ENCODE results near the gene AKR1E2.

Gene AKR1E2

DNA sequence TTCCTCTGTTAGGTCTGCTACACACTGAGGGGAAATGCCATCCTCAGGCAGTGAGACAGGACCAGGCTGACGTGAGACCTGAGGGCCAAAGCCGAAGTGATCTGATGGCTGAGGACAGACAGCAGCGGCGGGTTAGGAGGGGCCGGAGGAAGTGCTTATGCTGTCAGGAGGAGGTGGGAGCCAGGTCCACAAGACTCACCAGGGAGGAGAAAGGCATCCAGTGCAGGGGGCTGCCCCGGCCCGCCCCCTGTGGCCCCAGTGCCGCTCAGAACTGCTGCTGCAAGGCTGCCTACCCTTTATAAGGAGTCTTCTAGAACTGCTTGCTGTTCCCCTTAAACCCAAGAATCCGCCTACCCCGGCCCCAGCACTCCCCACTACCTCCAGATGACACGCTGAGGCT lies 19.8 kb downstream of the AKR1E2 start:
- DNase-seq (ENCODE audit: low spot score): no peak

- DNase-seq (ENCODE audit: low spot score): no peak
Observed at GRCh38 chr10:4846775-4847174, 20.8 kb downstream of the AKR1E2 start.

- no peak for DNase-seq (ENCODE audit: low spot score)
Observed at GRCh38 chr10:4847561-4848355, 21.8 kb downstream of the AKR1E2 start.

- no peak for DNase-seq (ENCODE audit: low spot score)
Observed at GRCh38 chr10:4848356-4849041, 22.5 kb downstream of the AKR1E2 start.

DNA sequence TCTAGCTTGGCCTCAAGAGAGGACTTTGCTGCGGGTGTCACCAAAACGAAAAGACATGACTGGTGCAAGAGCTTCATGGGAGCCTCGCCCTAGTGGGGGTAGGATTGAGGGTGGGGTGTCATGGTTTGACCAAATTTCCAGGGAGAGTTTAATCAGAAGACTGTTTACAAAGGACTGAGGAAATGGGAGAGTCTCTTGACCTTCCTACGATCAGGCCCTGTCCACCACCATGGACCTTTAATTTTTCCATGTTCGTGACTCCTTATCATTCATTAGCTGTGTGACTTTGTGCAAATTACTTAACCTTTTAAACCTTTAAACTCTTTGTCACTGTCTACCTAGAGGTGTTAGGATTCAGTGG lies 23.0 kb downstream of the AKR1E2 start:
- no peak for DNase-seq (ENCODE audit: low spot score)

- peak; percentile 83 for DNase-seq (ENCODE audit: low spot score)
Observed at GRCh38 chr10:4849555-4850242, 23.7 kb downstream of the AKR1E2 start.

DNA sequence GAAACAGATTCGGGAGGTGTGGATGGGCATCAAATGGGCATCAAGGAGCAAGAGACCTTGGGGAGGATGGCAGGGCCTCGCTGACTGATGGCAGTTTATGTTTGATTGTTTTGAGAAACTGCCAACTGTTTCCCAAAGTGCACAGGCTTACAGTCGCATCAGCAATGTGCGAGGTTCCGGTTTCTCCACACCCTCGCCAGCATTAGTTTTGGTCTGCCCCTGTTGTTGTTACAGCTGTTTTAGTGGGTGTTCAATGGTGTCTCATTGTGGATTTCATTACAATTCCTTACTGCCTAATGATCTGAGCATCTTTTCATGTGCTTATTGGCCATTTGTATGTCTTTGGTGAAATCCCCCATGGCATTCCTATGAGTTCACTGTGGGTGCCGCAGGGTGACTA lies 24.4 kb downstream of the AKR1E2 start:
- DNase-seq (ENCODE audit: low spot score): no peak

DNA sequence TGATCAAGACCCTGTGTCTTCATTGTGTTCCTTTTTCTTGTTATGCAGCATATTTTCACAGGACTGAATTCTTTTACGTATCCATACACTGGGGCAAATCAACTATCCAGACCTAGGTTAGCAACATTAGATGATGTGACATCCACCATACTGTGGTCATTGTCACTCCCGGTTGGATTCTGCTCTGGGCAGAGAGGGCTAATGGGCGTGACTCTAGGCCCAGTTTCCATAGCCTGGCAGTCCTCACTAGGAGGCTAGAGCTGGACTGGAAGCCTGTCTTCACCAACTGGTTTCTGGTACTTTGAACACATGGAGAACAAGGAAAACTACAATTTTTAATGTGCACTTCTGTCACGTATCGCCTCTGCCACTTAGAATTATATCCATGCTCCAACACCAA lies 25.2 kb downstream of the AKR1E2 start:
- DNase-seq (ENCODE audit: low spot score): no peak

DNA sequence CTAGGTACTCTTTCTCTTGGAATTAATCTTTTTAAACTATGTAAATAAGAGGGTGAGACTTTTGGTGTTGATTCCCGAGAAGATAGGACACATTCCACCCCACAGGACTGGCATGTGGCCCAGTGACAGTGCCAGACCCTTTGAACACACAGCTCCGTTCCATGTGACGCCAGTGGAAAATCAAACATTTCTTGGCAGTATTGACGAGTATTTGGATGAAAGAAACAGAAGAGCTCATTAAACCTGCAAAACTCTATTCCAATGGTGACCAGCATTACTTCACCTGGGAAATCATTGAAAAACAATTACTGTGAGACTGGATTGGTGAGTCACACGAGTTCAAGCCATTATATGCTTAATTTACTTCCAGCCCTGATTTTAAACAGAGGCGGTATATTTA lies 25.8 kb downstream of the AKR1E2 start:
- DNase-seq (ENCODE audit: low spot score): peak; percentile 4

DNA sequence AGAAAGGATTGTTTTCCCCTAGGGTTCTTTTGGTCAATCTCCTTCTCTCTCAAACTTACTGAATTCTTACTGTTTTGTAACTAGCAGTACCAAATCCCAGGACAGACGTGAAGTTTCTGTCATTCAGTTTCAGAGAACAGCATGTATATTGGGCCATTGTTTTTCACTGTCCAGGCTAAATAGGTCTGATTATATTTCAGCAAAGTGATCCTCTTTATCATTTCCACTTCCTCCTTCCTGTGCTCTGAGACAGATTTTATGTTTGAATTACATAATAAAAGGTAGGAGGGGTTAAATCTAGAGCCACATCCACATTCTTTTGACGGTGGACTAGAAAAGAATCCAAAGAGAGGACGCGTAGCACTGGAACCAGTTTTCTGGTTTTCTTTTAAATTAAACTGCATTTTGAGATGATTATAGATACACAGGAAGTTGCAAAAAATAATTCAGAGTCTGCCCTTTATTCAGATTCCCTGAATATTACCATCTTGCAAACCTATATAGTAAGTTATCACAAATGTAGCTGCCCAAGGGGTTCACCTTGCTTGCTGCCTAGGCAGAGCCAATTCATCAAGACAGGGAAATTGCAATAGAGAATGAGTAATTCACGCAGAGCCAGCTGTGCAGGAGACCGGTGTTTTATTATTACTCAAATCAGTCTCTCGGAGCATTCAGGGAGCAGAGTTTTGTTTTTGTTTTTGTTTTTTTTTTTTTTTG lies 40.1 kb downstream of the AKR1E2 start:
- no peak for DNase-seq (ENCODE audit: low spot score)

GRCh38 chr10:4867109-4867519 lies 41.1 kb downstream of the AKR1E2 start:
- DNase-seq (ENCODE audit: low spot score): no peak

- no peak for DNase-seq (ENCODE audit: low spot score)
Observed at GRCh38 chr10:4867520-4868356, 41.7 kb downstream of the AKR1E2 start.

GRCh38 chr10:4868357-4868657 lies 42.3 kb downstream of the AKR1E2 start:
- DNase-seq (ENCODE audit: low spot score): no peak

DNA sequence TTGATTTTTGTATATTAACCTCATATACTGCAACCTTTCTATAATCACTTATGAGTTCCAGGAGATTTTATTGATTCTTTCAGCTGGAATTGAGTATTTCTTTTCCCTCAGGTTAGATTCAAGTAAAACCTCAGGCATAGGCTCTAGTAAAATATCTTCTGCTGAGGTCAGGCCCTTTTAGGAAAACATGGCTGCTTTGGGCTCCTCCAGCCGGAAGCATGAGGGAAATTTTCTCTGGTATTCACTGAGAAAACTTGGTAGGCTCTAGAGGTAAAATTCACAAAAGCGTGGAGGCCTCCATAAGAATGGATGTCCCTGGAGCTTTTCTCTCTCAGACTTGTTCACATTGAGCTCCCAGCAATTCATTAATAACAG lies 56.7 kb downstream of the AKR1E2 start:
- no peak for DNase-seq (ENCODE audit: low spot score)

- no peak for DNase-seq (ENCODE audit: low spot score)
Observed at GRCh38 chr10:4883079-4883739, 57.2 kb downstream of the AKR1E2 start.

- DNase-seq (ENCODE audit: low spot score): no peak
Observed at GRCh38 chr10:4885162-4885561, 59.2 kb downstream of the AKR1E2 start.

GRCh38 chr10:4887501-4887900 lies 61.5 kb downstream of the AKR1E2 start:
- DNase-seq (ENCODE audit: low spot score): no peak

DNA sequence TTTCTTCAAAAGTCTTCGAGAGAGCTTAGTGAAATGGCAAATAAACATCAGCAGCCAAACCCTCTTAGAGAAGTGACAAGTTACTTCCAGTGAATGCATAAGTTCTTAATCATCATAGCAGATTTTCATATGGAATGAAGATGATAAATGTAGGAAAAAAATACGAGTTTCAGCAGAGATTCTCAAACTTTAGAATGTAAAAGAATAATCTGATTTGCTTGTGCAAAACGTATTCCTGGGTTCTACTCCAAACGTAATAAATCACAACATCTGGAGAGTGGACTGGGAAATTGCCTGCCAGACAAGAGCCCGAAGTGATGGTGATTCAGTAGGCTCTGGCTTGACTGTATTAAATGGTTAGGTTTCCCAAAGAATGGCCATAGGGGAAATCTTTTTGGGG lies 62.2 kb downstream of the AKR1E2 start:
- no peak for DNase-seq (ENCODE audit: low spot score)

- no peak for DNase-seq (ENCODE audit: low spot score)
Observed at GRCh38 chr10:4889959-4890358, 64.0 kb downstream of the AKR1E2 start.

DNA sequence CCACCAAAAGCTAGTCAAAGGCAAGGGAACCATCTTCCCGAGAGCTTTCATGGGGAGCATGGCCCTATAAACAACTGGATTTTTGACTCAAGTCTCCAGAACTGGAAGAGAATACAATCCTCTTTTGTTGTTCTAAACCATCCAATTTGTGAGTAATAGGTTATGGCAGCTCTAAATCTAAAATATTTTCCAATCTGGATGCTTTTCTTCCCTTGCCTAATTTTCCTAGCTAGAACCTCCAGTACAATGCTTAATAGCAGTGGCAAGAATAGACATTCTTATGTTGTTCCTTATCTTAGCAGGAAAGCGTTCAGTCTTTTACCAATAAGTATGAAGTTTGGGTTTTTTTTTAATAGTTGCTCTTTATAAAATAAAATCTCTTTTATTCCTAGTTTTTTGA lies 66.7 kb downstream of the AKR1E2 start:
- no peak for DNase-seq (ENCODE audit: low spot score)

- DNase-seq (ENCODE audit: low spot score): no peak
Observed at GRCh38 chr10:4894335-4894734, 68.3 kb downstream of the AKR1E2 start.

Data from putamen (tissue), 1 donor.